ENCODE results near the gene FAM53A.
A peak's percentile ranks its signal among the peaks of the same experiment; 100 is the strongest.

FAM53A gene

DNA sequence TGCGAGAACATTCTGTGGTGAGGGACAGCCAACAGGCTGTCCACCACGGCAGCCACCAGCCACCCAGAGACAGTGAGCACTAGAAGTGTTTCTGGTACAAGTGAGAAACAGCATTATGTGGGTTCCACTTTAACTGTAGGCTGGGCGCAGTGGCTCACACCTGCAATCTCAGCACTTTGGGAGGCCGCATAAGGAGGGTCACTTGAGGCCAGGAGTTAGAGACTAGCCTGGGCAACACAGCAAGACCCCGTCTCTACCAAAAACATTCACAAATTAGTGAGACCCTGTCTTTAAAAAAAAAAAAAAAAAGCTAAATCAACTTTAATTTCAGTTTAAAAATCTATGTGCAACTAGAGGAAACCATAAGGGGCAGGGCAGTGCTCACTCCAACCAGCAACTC is 20.6 kb downstream of the FAM53A start:
- FAIRE-seq, result no peak
- DNase-seq (ENCODE audit: insufficient read length, low spot score), result no peak

GRCh38 chr4:1661695-1662094 is 22.4 kb downstream of the FAM53A start:
- FAIRE-seq (no peak), DNase-seq (ENCODE audit: insufficient read length, low spot score) (no peak)

DNA sequence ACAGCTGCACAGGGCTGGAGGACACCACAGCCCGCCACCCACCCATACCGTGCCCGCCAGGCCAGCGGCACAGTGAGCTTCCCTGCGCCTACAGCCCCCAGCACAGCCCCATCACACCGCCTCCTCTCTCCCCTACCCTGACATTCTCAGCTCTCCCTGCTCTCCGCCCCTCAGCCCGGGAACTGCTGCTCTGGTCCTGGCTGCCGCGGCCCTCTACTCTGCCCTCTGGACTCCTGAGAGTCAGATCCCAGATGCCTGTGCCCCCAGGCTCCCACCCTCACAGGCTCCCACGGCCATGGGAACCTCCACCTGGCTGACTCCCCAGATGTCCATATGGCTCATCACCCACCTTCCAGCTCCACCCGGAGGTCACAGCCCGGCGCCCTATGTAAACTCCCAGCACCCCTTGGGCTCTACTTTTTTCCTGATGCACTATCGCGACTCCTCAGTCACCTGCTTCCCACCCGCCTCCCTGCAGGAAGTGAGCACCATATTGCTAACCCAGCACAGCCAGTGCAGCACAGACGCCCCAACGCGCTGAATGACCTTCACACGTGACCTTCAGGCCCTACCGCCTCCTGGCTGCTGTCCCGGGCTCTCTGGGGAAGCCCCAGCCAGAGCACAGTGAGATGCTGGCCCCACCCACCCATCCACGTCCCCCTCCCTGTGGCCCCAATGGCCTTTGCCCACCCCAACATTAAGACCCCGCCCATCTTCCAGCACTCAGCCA is 23.0 kb downstream of the FAM53A start:
- FAIRE-seq, result no peak
- no peak for DNase-seq (ENCODE audit: insufficient read length, low spot score)

GRCh38 chr4:1659104-1660043 is 24.7 kb downstream of the FAM53A start:
- FAIRE-seq (no peak), DNase-seq (ENCODE audit: insufficient read length, low spot score) (no peak)

GRCh38 chr4:1658581-1658980 is 25.5 kb downstream of the FAM53A start:
- DNase-seq (ENCODE audit: insufficient read length, low spot score) (no peak), FAIRE-seq (no peak)

DNA sequence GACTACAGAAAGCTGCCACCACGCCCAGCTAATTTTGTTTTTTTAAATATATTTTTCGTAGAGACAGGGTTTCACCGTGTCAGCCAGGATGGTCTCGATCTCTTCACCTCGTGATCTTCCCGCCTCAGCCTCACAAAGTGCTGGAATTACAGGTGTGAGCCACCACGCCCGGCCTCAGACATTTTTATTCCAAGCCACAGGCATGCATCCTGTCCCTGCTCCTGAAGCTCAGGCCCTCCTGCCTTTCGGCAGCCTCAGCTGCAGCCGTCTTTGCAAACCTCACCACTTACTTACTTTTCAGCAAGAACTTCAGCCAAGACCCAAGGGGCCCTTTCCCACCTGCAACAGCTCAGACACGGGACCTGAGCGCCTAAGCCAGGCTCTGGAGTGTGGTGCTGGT is 26.0 kb downstream of the FAM53A start:
- DNase-seq (ENCODE audit: insufficient read length, low spot score), result no peak
- FAIRE-seq, result no peak

- DNase-seq (ENCODE audit: insufficient read length, low spot score) (no peak), FAIRE-seq (no peak)
Measured at GRCh38 chr4:1656986-1657385, 27.1 kb downstream of the FAM53A start.

GRCh38 chr4:1656132-1656531 is 28.0 kb downstream of the FAM53A start:
- DNase-seq (ENCODE audit: insufficient read length, low spot score) (no peak), FAIRE-seq (no peak)

DNA sequence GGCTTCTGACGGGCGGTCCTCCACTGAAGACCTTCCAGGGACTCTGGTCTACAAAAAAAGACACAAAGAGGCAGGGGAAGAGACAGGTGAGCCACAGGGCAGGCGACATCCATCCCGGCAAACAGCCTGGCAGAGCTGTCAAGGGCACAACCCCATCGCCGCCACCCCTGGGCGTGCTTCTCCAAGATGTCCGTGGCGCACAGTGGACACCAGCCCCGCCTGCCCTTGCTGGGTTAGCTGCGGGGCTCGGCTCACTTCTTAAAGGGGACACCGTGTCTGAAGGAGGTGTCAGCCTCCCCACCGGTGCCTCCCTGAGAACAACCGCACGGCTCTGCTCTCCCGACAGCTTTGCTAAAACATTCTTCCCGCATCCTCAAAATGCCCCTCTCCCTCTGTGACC is 28.4 kb downstream of the FAM53A start:
- no peak for DNase-seq (ENCODE audit: insufficient read length, low spot score)
- no peak for FAIRE-seq

- no peak for DNase-seq (ENCODE audit: insufficient read length, low spot score)
- FAIRE-seq, result no peak
Measured at GRCh38 chr4:1655081-1655480, 29.0 kb downstream of the FAM53A start.

DNA sequence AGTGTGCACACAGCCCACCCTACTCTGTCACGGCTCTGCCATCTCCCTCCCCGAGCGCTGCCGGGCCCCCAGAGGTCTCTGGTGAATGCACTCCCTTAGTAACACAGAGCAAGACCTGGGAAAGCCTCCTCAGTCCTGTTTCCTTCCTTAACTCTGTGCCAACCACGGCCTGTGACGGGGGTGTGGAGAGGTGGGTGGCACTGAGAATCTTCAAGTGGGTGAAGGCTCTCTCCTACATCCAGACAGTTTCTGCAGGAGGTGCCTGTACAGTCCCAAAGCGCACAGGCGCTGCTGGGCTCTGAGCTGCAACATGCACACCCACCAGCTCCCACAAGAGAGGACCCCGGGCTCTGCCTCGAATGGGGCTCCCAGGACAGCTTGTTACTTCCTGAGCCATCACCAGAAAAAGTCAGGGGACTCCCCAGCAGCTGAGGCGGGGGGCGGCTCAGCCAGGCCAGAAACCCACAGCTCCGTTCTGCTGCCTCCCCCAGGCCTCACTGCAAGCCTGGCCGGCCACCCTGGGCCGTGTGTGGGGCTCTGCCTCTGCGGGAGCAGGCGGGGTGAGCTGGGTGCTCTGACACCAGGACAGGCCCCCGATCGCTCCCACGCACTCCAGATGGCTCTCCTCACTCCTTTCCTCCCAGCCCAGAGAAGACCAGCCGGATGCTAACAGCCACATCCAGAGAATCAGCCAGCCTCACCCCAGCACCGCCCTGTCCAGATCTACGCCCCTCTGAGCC is 29.7 kb downstream of the FAM53A start:
- FAIRE-seq (no peak), DNase-seq (ENCODE audit: insufficient read length, low spot score) (no peak)

DNA sequence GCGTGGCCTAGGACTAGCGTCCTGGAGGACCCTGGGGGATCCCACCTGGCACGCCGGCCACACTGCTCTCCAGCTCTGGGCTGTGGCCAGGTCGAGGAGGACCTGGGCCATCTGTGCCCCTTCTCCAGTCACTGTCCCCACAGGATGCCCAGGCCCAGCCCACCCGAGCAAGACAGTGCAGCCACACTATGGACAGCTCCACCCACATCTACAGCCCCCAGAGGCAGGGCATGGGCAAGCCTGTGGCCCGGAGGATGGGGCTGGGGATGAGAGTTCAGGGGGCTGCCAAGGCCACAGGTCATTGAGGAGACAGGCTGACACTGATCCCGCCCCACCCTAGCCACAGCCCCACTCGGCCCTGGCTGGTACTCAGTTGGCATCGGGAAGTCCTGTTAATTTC is 30.3 kb downstream of the FAM53A start:
- FAIRE-seq (no peak), DNase-seq (ENCODE audit: insufficient read length, low spot score) (no peak)

- no peak for FAIRE-seq
- DNase-seq (ENCODE audit: insufficient read length, low spot score), result no peak
Measured at GRCh38 chr4:1652088-1652487, 32.0 kb downstream of the FAM53A start.

DNA sequence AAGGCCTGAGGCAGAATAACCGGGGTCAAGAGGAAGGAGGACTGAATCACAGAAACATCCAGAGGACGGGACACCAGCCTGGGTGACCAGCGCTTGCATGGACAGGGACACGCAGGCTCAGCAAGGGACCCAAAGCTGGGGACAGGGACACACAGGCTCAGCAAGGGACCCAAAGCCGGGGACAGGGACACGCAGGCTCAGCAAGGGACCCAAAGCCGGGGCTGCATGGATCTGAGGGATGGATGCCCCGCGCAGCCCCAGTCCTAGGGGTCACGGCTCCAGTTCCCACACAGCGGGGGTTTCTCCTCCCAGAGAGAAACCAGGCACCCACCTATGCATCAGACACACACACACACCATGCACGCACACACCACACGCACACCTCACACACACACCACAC is 32.5 kb downstream of the FAM53A start:
- DNase-seq (ENCODE audit: insufficient read length, low spot score) (no peak), FAIRE-seq (no peak)

DNA sequence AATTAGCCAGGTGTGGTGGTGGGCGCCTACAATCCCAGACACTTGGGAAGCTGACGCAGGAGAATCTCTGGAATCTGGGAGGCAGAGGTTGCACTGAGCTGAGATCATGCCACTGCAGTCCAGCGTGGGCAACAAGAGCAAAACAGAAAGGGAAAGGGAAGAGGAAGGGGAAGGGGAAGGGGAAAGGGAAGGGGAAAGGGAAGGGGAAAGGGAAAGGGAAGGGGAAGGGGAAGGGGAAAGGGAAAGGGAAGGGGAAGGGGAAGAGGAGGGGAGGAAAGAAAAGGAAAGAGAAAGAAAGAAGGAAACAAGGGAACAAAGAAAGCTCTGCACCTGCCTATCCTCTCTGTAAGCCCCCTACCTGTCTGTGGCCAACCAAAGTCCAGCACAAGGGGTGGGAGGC is 35.2 kb downstream of the FAM53A start:
- no peak for FAIRE-seq
- no peak for DNase-seq (ENCODE audit: insufficient read length, low spot score)

GRCh38 chr4:1647432-1647831 is 36.7 kb downstream of the FAM53A start:
- DNase-seq (ENCODE audit: insufficient read length, low spot score) (no peak), FAIRE-seq (peak; percentile 20)

- no peak for FAIRE-seq
Measured at GRCh38 chr4:1646690-1647089, 37.4 kb downstream of the FAM53A start.

GRCh38 chr4:1644891-1645657 is 39.0 kb downstream of the FAM53A start:
- no peak for FAIRE-seq

More at GRCh38 chr4:1646690-1647089, 37.4 kb downstream of the FAM53A start:
- DNase-seq (ENCODE audit: insufficient read length, low spot score), result no peak

DNA sequence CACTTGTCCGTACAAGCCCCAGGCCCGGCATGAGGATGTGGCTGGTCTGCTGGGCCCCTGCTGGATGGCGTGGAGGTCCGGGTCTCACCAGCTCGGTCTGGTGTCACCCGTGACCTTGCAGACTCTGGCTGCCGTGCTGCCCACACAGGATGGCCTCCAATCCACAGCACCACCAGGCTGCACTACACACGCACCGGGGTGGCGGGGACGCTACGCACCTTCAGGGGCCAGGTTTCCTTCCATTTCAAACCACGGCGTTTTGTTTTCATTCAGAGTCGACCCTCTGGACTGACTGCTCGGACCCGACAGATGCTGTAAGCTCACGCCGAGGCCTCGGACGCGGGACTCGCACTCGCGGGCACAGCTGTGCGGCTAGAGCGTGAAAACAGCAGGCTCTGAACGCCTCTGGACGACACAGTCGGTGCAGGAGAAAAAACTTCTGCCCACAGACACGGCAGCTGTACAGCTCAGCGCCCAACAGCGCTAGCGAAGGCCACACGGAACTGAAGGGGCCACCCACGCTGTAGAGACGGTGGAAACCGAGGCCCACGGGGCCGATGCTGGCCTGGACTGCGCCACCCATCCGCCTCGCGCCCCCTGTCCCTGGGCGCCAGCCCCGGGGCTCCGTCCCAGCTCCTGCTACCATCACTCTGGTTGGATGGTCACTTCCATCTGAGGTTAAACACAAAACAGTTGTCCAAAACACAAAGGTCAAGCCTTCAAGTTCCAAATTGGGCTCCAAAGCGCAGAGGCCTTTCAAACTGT is 40.0 kb downstream of the FAM53A start:
- FAIRE-seq, result no peak
- no peak for DNase-seq (ENCODE audit: insufficient read length, low spot score)

More at GRCh38 chr4:1644891-1645657, 39.0 kb downstream of the FAM53A start:
- no peak for DNase-seq (ENCODE audit: insufficient read length, low spot score)
